Stimulated activated CD8-positive, alpha-beta memory T cell treated with anti-CD3 and anti-CD28 coated beads, Interleukin-12 subunit alpha, Interleukin-12 subunit beta, amount 100 ng/mL, for 4 hours (primary cell): ENCODE results near the gene PTPRA.
"Not testable (repeated sequence)": the region's sequence is repeated elsewhere in the genome, so short reads cannot be mapped to it uniquely, and the experiment has no call there.

Source experiments
- DNase-seq: peaks from one replicate; pipeline ENCODE4 v3.0.0-alpha.2; 2020; ENCODE audit warnings: low read depth

Gene PTPRA

DNA sequence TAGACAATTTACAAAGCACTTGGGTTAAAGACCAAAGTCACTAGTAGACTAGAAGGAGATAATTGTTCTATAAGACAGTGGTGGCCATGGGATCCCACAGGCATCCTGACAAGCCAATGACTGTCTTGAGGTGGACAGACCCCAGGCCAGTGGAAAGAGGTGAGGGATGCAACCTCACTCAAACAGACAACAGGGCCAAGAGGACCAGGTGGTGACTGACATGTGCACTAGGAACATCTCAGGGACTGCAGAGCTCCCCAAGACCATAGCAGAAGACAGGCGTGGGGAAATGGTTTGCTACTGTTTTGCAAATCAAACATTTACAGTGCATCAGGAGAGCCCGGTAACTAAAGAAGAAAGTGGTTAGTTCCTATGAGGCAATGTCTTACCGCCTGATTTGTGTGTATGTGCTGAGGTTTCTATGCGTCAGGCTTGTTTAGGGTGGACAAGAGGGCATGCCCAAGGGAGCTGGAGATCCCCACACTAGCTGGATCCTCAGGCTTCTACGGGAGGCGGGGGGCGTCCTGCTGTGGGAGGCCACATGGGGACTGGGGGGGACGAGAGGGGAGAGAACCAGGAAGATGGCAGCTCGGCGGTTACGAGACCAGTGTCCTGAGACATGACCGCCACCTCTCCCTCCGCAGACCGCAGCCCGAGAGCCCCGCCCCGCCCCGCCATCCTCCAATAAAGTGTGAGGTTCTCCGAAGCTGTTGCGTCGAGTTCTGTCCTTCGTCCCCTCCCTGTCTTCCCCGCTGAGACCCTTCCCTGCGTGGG lies 171.9 kb downstream of the PTPRA start:
- DNase-seq, result no peak

DNA sequence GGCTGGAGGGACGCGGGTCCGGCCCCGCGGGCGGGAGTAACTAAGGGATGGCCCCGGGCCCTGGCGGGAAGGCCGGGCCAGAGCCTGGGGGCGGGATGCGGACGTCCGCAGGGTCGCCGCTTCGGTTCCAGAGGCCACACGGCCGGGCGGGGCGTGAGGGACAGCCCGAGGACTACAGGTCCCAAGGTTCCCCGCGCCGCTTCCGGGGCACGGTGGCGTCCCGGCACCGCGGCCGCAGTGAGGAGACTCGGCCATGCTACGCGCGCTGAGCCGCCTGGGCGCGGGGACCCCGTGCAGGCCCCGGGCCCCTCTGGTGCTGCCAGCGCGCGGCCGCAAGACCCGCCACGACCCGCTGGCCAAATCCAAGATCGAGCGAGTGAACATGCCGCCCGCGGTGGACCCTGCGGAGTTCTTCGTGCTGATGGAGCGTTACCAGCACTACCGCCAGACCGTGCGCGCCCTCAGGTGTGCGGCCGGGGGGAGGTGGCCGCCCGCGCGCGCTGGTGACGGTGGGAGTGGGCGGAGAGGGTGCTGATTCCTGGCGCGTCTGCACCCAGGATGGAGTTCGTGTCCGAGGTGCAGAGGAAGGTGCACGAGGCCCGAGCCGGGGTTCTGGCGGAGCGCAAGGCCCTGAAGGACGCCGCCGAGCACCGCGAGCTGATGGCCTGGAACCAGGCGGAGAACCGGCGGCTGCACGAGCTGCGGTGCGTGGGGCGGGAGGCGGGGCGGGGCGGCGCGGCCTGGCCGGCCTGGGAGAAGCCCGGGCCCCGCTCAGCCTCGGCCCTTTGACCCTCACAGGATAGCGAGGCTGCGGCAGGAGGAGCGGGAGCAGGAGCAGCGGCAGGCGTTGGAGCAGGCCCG lies 172.8 kb downstream of the PTPRA start, which contains the start of gene MRPS26:
TSS of gene MRPS26 (plus strand) at position 237 of the 861 bp plus-strand sequence. CDS start at position 254, 17 bp downstream.
- peak; percentile 72 for DNase-seq

DNA sequence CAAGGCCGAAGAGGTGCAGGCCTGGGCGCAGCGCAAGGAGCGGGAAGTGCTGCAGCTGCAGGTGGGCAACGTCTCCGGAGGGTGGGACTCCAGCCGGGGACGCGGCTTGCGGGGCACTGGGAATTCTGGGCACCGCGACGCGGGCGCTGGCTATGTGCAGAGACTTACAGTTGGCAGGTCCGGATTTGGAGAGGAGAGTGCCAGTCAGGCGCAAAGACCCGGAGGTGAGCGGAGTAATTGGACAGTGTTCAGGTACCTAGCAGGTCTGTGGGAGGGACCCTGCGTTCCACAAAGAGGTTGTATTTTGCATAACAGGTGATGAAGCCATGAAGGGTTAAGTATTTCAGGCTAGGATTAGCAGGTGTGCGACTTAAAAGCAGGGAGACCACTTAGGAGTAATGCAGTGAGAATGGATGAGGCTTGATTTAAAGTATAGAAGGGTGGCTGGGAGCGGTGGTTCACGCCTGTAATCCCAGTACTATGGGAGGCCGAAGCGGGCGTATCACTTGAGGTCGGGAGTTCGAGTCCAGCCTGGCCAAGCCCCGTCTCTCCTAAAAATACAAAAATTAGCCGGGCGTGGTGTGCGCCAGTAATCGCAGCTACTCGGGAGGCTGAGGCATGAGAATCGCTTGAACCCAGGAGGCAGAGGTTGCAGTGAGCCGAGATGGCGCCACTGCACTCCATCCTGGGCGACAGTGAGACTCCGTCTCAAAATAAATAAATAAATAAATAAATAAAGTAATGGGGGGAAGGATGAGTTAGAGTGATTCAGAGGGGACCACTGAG lies 173.6 kb downstream of the PTPRA start:
- no peak for DNase-seq

DNA sequence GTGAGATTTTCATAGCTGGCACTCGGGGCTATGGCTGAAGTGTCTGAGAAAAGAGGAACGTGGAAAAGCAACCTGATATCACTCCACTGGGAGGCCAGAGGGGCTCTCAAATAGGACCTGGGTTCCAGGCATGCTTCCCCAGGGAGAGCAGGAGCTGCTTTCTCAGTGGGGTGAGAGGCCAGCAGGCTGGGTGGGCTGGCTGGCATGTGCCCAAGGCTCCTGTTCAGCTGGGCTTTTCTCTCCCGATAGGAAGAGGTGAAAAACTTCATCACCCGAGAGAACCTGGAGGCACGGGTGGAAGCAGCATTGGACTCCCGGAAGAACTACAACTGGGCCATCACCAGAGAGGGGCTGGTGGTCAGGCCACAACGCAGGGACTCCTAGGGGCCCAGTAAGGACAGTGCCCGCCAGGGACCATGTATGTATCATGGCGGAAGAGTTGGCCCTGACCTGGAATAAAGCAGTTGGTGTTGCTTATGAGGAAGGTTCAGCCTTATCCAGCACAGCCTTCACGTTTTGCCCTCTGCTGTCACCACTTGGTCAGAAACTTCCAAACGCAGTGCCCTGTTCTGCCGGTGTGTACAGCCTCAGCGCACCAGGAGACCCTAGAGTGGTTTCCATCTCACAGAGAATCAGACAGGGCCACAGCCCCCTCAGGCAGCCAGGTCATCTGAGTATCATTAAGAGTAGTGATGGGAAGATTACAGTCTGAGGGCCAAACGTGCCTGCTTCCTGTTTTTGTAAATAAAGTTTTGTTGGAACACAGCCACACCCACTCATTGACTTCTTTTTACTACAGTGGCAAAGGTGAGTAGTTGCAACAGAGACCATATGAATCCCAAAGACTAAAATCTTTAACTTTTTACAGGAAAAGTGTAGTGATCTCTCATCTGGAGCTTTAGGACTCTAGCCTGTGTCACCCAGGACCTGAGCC lies 174.5 kb downstream of the PTPRA start:
- no peak for DNase-seq

DNA sequence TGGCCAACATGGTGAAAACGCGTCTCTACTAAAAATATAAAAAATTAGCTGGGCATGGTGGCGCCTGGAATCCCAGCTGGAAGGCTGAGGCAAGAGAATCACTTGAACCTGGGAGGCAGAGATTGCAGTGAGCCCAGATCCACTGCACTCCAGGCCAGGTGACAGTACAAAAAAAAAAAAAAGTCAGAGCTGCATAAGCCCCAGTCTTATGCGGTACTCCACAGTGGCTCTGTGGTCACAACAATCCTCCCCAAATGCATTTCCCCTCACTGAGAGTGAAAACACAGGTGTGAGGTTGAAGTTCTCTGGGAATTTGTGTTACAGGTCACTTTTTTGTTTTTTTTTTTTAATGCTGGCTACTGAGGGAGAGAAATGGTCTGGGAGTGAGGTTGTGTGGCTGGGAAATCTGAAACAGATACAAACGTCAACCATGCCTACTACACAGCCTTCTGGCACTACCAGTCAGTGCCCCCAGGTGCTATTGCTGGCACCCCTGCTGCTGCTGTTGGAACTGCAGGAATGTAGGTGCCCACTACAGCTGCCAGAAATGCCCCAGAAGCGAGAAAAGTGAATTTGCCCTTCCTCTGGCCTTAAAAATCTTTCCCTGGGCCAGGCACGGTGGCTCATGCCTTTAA lies 178.2 kb downstream of the PTPRA start:
- no peak for DNase-seq

DNA sequence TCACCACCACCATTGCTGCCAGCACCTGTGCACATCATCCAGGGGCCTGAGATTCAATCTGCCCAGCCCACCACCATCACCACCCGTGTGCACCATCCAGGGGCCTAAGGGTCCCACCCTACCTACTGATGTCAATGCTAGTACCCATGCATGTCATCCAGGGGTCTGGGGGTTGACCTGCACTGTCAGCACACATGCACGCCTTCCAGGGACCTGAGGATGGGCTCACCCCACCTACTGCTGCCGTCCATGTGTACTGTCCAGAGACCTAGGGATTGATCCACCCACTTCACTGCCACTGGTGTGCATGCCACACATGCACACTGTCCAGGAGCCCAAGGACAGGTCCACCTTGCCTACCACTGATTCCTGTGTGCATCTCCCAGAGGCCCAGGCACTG lies 186.2 kb downstream of the PTPRA start:
- DNase-seq, result no peak

DNA sequence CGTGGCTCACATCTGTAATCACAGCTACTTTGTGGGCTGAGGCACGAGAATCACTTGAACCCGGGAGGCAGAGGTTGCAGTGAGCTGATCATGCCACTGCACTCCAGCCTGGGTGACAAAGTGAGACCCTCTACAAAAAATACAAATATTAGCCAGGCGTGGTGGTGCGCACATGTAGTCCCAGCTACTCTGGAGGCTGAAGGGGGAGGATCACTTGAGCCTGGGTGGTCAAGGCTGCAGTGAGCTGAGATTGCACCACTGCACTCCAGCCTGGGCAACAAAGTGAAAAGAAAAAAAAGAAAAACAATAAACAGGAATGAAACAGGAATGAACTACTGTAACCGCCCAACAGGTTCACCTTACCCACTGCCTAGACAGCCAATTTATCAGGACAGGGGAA lies 190.8 kb downstream of the PTPRA start:
- not testable (repeated sequence) for DNase-seq

DNA sequence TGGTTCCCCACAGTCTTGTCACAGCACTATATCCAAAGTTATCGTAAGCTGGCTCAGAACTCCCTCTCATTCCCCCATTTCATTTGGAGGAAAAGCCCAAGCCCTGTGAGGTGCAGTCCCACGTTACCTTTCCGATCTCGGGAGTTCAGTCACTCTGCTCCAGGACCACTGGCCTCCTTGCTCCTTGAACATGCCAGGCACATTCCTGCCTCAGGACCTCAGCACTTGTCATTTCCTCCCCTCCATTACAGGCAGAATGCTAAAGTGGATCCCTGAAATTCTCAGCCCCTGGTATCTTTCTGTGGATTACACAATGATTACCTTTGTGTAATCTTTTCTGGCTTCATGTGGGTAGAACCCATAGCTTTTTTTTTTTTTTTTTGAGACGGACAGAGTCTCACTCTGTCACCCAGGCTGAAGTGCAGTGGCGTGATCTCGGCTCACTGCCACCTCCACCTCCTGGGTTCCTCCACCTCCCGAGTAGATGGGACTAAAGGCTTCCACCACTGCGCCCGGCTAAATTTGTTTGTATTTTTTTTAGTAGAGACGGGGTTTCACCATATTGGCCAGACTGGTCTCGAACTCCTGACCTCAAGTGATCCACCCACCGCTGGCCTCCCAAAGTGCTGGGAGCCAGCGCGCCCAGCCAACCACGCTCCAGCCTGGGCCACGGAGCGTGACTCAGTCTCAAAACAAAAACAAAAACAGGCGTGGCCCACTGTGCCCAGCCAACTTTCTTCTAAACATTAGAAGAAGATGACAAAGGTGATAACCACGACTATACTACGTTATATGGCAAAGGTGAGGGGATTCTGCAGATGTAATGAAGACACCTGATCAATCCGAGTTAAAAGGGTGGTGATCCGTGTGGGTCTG lies 194.1 kb downstream of the PTPRA start:
- DNase-seq, result no peak

DNA sequence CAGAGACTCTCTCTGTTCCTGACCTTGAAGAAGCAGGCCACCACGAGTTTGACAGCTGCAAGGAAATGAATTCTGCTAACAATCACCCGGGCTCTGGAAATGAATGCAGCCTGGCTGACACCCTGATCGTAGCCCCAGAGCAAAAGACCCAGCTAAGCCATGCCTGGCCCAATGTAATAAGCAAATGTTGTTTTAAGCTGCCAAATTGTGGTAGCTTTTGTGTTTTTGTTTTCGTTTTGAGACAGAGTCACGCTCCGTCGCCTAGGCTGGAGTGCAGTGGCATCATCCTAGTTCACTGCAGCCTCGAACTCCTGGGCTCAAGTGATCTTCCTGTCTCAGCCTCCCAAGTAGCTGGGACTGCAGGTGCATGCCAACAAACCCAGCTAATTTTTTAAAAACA lies 194.8 kb downstream of the PTPRA start:
- DNase-seq, result no peak

DNA sequence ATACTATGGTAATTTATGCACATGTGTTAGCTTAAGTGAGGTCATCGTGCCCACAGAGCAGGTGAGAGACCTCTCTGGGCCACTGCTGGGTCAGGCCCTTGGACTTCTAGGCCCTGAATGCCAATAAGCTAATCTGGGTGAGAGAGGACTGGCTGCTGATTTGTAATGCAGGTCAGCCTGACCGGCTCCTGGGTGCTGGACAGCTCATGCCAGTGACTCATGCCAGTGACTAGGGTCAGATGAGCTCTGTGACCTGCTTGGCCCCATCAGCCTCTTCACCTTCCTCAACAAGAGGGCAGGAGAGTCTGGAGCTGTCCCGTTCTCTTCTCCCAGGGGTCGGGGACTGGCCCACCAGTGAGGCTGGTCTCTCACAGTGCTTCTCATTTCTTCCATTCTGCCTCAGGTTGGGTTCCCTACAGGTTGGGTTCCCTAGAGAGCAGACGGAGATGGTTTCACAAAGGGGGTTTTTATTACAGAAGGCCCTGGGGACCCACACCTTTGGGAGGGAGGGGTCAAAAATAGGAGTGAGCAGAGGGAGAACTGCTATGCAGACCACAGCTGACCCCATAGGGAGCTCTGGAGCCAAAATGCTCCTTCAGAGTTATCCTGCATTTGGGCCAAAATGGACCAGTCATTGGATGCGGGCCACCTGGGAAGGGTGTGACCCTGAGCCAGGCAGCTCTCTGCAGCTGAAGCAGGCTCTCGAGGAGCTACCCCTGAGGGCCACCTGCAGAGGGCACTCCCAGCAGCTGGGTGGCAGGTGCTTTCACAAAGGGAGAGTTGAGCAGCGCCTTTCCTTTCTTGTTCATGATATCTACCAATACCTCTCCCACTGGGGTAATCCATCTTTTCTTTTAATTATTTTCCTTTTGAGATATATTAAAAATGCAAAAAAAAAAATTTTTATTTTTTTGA lies 196.0 kb downstream of the PTPRA start:
- DNase-seq, result no peak

DNA sequence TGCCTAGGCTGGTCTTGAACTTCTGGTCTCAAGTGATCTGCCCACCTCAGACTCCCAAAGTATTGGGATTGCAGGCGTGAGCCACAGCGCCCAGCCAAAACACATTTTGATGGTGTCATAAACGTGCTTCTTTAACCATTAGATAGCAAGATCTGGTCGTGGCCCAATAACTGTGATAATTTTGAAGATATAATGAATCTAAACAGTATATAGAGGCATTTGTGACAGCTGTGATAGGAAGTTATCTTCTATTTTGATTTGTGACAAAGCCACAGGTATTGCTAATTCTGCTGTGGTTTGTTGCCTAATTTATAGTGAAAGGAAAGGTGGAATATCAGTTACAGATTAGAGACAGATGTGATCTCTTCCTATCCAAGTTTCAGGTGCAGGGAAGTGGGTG lies 197.4 kb downstream of the PTPRA start:
- DNase-seq, result no peak

DNA sequence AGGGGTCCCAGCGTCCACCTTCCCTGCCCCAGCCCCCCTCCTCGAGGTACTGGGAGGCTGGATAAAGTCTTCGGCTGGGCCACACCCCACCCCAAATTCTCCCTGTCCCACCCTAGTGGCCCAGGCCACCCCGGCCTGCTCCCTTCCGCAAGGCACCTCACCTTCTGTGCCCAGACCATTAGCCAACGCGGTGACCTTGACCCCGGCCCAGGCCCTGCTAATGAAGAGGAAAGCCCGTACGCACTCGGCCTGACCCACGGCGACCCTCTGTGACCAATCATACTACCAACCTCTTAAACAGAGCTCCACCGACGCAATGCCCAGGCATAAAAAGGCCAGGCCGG lies 198.0 kb downstream of the PTPRA start:
- DNase-seq, result no peak

DNA sequence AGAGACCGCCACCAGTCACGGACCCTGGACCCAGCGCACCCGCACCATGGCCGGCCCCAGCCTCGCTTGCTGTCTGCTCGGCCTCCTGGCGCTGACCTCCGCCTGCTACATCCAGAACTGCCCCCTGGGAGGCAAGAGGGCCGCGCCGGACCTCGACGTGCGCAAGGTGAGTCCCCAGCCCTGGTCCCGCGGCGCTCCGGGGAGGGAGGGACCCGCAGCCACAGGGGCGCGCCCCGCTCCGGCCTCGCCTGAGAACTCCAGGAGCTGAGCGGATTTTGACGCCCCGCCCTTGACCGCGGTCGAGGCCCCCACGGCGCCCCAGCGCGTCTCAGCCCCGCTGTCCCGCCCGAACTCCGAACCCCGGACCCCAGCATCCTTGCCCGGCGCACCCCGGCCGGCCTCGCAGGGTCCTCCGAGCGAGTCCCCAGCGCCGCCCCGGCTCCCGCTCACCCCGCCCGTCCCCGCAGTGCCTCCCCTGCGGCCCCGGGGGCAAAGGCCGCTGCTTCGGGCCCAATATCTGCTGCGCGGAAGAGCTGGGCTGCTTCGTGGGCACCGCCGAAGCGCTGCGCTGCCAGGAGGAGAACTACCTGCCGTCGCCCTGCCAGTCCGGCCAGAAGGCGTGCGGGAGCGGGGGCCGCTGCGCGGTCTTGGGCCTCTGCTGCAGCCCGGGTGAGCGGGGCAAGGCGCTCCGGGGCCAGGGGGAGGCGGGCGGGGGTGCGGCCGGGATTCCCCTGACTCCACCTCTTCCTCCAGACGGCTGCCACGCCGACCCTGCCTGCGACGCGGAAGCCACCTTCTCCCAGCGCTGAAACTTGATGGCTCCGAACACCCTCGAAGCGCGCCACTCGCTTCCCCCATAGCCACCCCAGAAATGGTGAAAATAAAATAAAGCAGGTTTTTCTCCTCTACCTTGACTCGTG lies 198.6 kb downstream of the PTPRA start, which contains the start of gene OXT:
TSS of gene OXT (plus strand) at position 11 of the 920 bp plus-strand sequence. CDS start at position 47, 36 bp downstream.
- DNase-seq, result peak; percentile 56

DNA sequence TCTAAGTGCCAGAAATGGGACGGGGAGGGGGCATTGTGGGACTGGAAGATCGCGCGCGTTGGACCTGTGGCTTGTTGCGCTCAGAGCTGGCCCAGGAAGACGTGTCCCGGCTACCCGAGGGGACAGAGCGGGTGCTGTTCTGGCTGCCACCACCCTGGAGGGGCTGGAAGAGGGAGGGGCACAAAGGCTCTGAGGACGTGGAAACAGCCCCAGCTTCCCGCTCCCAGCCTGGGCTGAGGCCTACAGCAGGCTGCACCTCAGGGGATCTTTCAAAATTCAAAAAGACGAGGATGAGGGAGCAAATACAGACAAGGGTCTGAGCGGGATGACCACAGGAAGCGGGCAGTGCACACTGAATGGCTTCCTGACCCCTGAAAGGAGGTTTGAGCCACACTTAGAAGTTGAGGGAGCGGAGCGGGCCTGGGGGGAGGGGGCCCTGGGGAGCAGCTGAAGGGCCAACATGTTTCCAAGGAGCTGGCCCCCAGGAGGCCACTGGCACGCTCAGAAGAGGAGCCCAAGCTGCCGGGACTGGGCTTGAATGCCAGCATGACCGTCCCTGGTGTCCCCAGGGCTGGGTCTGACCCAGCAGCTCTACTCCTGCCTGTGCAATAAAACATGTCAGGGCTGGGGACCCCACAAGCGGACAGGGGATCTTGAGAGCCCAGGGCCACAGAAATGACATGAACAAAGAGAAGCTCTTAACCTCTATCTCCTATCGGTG lies 199.4 kb downstream of the PTPRA start:
- DNase-seq, result no peak

DNA sequence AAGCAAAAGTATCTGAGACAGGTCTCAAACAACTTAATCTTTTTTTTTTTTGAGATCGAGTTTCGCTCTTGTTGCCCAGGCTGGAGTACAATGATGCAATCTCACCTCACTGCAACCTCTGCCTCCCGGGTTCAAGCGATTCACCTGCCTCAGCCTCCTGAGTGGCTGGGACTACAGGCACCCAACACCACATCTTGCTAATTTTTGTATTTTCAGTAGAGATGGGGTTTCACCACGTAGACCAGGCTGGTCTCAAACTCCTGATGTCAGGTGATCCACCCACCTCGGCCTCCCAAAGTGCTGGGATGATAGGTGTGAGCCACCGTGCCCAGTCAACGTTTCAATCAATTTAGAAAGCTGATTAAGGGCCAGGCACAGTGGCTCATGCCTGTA lies 200.0 kb downstream of the PTPRA start:
- DNase-seq, result not testable (repeated sequence)

DNA sequence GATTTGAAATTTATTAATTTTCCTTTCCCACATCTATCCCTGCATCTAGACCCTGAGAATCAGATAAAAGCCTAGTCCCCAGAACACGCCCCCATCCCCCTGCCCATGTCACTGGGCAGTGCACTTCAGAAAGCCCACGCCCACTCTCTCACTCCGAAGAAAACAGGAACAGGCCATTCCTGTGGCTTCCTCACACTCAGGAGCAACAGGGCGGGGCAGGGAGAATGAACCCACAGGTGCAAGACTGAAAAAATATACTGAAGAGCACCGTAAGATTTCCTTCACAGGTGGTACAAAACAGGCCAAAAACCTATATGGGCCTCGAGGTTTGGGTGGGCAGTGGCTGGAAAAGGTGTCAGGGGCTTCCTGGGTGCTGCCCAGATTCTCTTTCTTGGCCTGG lies 201.5 kb downstream of the PTPRA start:
- DNase-seq, result no peak

DNA sequence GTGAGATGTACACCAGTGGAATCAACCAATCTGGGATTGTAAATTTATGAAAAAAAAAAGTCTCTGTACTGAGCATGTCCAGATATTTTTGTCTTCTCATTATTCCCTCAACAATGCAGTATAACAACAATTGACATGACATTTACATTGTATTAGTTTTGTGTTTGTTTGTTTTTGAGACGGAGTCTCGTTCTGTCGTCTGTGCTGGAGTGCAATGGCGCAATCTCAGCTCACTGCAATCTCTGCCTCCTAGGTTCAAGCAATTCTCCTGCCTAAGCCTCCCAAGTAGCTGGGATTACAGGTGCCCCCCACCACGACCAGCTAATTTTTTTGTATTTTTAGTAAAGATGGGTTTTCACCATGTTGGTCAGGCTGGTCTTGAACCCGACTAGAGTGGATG lies 202.0 kb downstream of the PTPRA start:
- DNase-seq, result not testable (repeated sequence)
